DOHH2 (cell line): Measurements from ENCODE around the gene NFYC.
A peak's percentile ranks its signal among the peaks of the same experiment; 100 is the strongest.

Source experiments
- H3F3A ChIP-seq: fragments of 200-600 bp; sonication (generic), shearing (Covaris generic); 2 replicates; pipeline ENCODE4 v1.6.0; 2016; ENCODE audit warnings: antibody characterized with exemption, mild to moderate bottlenecking; ENCODE audit not compliant: control insufficient read depth, insufficient read depth
- H3K27ac ChIP-seq: fragments of 200-600 bp; sonication (generic); 2 replicates; pipeline ENCODE4 v1.5.1; 2014; ENCODE audit warnings: low read depth, mild to moderate bottlenecking, low read length, moderate library complexity
- H3K27me3 ChIP-seq: fragments of 200-600 bp; sonication (generic); 2 replicates; pipeline ENCODE4 v1.6.1; 2014; ENCODE audit warnings: mild to moderate bottlenecking, low read length, mixed read lengths; ENCODE audit not compliant: control insufficient read depth
- H3K36me3 ChIP-seq: fragments of 200-600 bp; sonication (generic); 2 replicates; pipeline ENCODE4 v1.6.1; 2014; ENCODE audit warnings: mild to moderate bottlenecking, low read length, moderate library complexity, mixed read lengths; ENCODE audit not compliant: control insufficient read depth
- H3K4me1 ChIP-seq: fragments of 200-600 bp; sonication (generic); 2 replicates; pipeline ENCODE4 v1.6.1; 2014; ENCODE audit warnings: mild to moderate bottlenecking, low read length, mixed read lengths; ENCODE audit not compliant: control insufficient read depth
- H3K4me2 ChIP-seq: fragments of 200-600 bp; sonication (generic); 2 replicates; pipeline ENCODE4 v1.6.0; 2014; ENCODE audit warnings: mild to moderate bottlenecking, low read length, moderate library complexity
- H3K4me3 ChIP-seq: fragments of 200-600 bp; sonication (generic); 2 replicates; pipeline ENCODE4 v1.5.1; 2014; ENCODE audit warnings: mild to moderate bottlenecking, low read length, mixed read lengths
- H3K79me2 ChIP-seq: fragments of 200-600 bp; sonication (generic); 2 replicates; pipeline ENCODE4 v1.6.1; 2014; ENCODE audit warnings: mild to moderate bottlenecking, low read length, mixed read lengths; ENCODE audit not compliant: control insufficient read depth
- H3K9me2 ChIP-seq: fragments of 200-600 bp; sonication (generic); replicated peaks from 2 replicates; pipeline ENCODE4 v1.6.1; 2014; ENCODE audit warnings: mild to moderate bottlenecking, low read length, mixed read lengths; ENCODE audit not compliant: control insufficient read depth
- H3K9me3 ChIP-seq: fragments of 200-600 bp; sonication (generic); 2 replicates; pipeline ENCODE4 v1.6.1; 2014; ENCODE audit warnings: antibody characterized with exemption, low read length, mixed read lengths; ENCODE audit not compliant: control insufficient read depth, insufficient read depth
- H4K20me1 ChIP-seq: fragments of 200-600 bp; sonication (generic); 2 replicates; pipeline ENCODE4 v1.6.0; 2014; ENCODE audit warnings: low read depth, mild to moderate bottlenecking, antibody characterized with exemption, low read length, moderate library complexity; ENCODE audit not compliant: control insufficient read depth, insufficient read depth
- CTCF ChIP-seq: fragments of 200-600 bp; sonication (generic); IDR thresholded peaks from one replicate; pipeline ENCODE4 v1.5.1; 2014; ENCODE audit warnings: antibody characterized with exemption, mild to moderate bottlenecking, low read depth, low read length; ENCODE audit not compliant: poor library complexity, severe bottlenecking
- EZH2phosphoT487 ChIP-seq: fragments of 200-600 bp; sonication (generic); IDR thresholded peaks from 2 replicates; pipeline ENCODE4 v1.6.1; 2017; ENCODE audit warnings: borderline replicate concordance, mild to moderate bottlenecking, antibody characterized with exemption, low read length, moderate library complexity, mixed read lengths

Gene NFYC

DNA sequence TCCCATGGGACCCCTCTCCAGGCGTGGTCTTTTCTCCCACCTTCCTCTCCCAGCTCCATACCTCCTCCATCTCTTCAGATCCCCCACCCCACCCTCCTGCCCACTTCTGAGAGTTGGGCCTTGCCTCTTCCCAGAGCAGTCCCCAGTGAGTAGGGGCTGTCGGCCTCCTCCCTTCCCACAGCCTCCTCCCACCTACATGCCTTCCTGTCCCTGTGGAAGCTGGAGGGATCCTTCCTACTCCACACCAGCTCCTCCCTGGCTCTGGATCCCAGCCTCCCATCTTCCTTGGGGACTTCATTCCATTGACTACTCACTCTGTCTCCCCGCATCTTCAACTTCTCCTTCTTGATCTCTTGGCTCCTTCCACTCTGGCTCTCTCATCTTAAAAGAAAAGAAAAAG, 116.9 kb downstream of the NFYC start:
- Histone ChIP-seq H3K4me3 (no peak overlapping the region), H3K9me3 (no peaks in the 10 kb centered on the region), H3K27ac (no peak overlapping the region), H3K79me2 (no peaks in the 10 kb centered on the region), H3K27me3 (peaks cover 28% of the 10 kb centered on the region), H3K4me2 (no peak overlapping the region), H4K20me1 (peaks cover under 1% of the 10 kb centered on the region; the same call in 1 of the 2 replicates), H3K4me1 (peaks cover 27% of the 10 kb centered on the region), H3K36me3 (no peaks in the 10 kb centered on the region), H3F3A (no peaks in the 10 kb centered on the region), H3K9me2 (no peaks in the 10 kb centered on the region)
- TF ChIP-seq CTCF (no peak), EZH2phosphoT487 (no peak)

- no peaks in the 10 kb centered on the region for H3K9me2 ChIP-seq
- peak overlapping the region; percentile 45; the same call in 1 of the 2 replicates for H3K4me2 ChIP-seq
- TF ChIP-seq EZH2phosphoT487: no peak
- no peak for TF ChIP-seq CTCF
- H3K4me1 ChIP-seq: peaks cover 23% of the 10 kb centered on the region
- H3K79me2 ChIP-seq: no peaks in the 10 kb centered on the region
- H3F3A ChIP-seq: no peaks in the 10 kb centered on the region
- H3K4me3 ChIP-seq: no peak overlapping the region
- H3K9me3 ChIP-seq: no peaks in the 10 kb centered on the region
- H4K20me1 ChIP-seq: no peaks in the 10 kb centered on the region
- H3K27me3 ChIP-seq: peaks cover 28% of the 10 kb centered on the region
- no peak overlapping the region for H3K27ac ChIP-seq
- no peaks in the 10 kb centered on the region for H3K36me3 ChIP-seq
Observed at GRCh38 chr1:40808909-40809308, 117.4 kb downstream of the NFYC start.

- TF ChIP-seq EZH2phosphoT487: no peak
- no peak for TF ChIP-seq CTCF
- Histone ChIP-seq H3K4me3 (no peak overlapping the region), H3K9me3 (no peaks in the 10 kb centered on the region), H3K36me3 (no peaks in the 10 kb centered on the region), H3K27ac (no peak overlapping the region), H3K27me3 (peaks cover 26% of the 10 kb centered on the region), H3F3A (no peaks in the 10 kb centered on the region), H3K79me2 (no peaks in the 10 kb centered on the region), H3K4me1 (peaks cover 16% of the 10 kb centered on the region), H3K4me2 (no peak overlapping the region), H4K20me1 (no peaks in the 10 kb centered on the region), H3K9me2 (no peaks in the 10 kb centered on the region)
Observed at GRCh38 chr1:40810927-40811326, 119.4 kb downstream of the NFYC start.

DNA sequence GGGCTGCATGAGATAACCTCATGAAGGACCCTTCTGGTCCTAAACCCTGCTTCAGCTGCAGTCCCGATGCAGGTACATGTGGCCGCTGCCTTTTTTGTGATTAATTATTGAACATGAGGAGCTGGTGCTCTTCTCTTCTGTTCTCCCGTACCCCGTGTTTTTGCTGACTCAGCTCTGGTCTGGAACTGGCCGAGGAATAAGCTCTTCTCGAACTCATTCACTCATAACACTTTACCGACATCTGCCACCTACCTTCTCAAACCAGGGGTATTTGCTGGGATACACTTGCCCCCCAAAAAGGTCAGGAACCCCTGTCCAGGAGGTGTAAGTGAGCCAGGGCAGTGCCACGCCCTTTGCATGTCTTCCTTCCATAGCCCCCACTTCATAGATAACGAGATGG, 123.9 kb downstream of the NFYC start:
- Histone ChIP-seq H4K20me1 (no peaks in the 10 kb centered on the region), H3K9me3 (no peaks in the 10 kb centered on the region), H3F3A (no peaks in the 10 kb centered on the region), H3K36me3 (no peaks in the 10 kb centered on the region), H3K4me2 (no peak overlapping the region), H3K27me3 (peaks cover 33% of the 10 kb centered on the region), H3K9me2 (no peaks in the 10 kb centered on the region), H3K4me1 (0 out of 2 replicates have a peak, but pooled peaks cover 7% of the 10 kb centered on the region), H3K4me3 (no peak overlapping the region), H3K79me2 (no peaks in the 10 kb centered on the region), H3K27ac (no peak overlapping the region)
- TF ChIP-seq CTCF: no peak
- TF ChIP-seq EZH2phosphoT487: no peak
